Kidney (tissue), 11 donors: ENCODE results near the gene GOLGA8F. TPM values are rescaled to one million over a fixed set of nuclear protein-coding genes. Genes with fewer than 3 reads are reported as not detected.
"Not testable (repeated sequence)": the region's sequence is repeated elsewhere in the genome, so short reads cannot be mapped to it uniquely, and the experiment has no call there.

Source experiments
- DNase-seq, 5 donors: peaks; one replicate each; pipeline ENCODE4 v3.0.0-alpha.2; 2013 to 2020
- FAIRE-seq: peaks from 2 replicates; lab custom pipeline; 2012; peaks lifted over from hg19 to GRCh38; lab: Jason Lieb, UNC
- H3K27ac ChIP-seq, 2 donors: one replicate each; pipeline ENCODE4 v1.7.0; 2013; ENCODE audit warnings: low read depth in 2 of 2, low read length in 2 of 2, inconsistent platforms in 1 of 2
- H3K27me3 ChIP-seq: one replicate; pipeline ENCODE4 v1.7.1; 2013; ENCODE audit warnings: low read length, inconsistent platforms; ENCODE audit not compliant: control insufficient read depth, insufficient read depth
- H3K36me3 ChIP-seq, 3 donors: one replicate each; pipeline versions ENCODE4 v1.7.0 to v1.7.1; 2013; ENCODE audit warnings: low read length in 3 of 3, control low read depth in 1 of 3, inconsistent platforms in 1 of 3; ENCODE audit not compliant: insufficient read depth in 3 of 3, control insufficient read depth in 2 of 3
- H3K4me1 ChIP-seq, 3 donors: one replicate each; pipeline versions ENCODE4 v1.7.0 to v1.7.1; 2013; ENCODE audit warnings: low read length in 3 of 3, inconsistent platforms in 1 of 3, low read depth in 1 of 3; ENCODE audit not compliant: control insufficient read depth in 2 of 3, insufficient read depth in 2 of 3
- H3K4me3 ChIP-seq, 3 donors: one replicate each; pipeline versions ENCODE4 v1.7.0 to v1.8.1; 2013; ENCODE audit warnings: low read length in 3 of 3, control low read depth in 1 of 3, inconsistent platforms in 1 of 3
- H3K9ac ChIP-seq, 3 donors: one replicate each; pipeline versions ENCODE4 v1.7.0 to v1.7.1; 2013; ENCODE audit warnings: low read length in 3 of 3, control low read depth in 1 of 3, inconsistent platforms in 1 of 3
- H3K9me3 ChIP-seq, 3 donors: one replicate each; pipeline versions ENCODE4 v1.7.0 to v1.7.1; 2013; ENCODE audit warnings: low read length in 3 of 3, control low read depth in 1 of 3, inconsistent platforms in 1 of 3; ENCODE audit not compliant: control insufficient read depth in 2 of 3, insufficient read depth in 1 of 3
- intact Hi-C: fragments of 100-400 bp; cut with DNase I; formaldehyde crosslinking; loops from one replicate; pipeline ENCODE4 v1.11.1; 2022
- microRNA-seq: library from miRNA; unstranded; fragments of <30 nt; microRNA quantifications from one replicate; pipeline ENCODE4 v1.2.0, GENCODE V29; 2020
- polyA plus RNA-seq: library from polyadenylated mRNA; stranded (reverse); fragments of 350-450 nt; fragmentation: Illumina TruSeq; extraction: RNeasy Lipid Tissue Mini Kit (QIAGEN cat#74804); gene quantifications from one replicate; pipeline ENCODE4 v1.2.3, GENCODE V29; 2014; ENCODE audit warnings: low read depth, low replicate concordance; ENCODE audit not compliant: insufficient read depth
- total RNA-seq: library from RNA; stranded (reverse); fragmentation: NEBNext Ultra II Directional; extraction: Animal tissue kit (Norgen Biotek cat#: 25700); gene quantifications from one replicate; pipeline ENCODE4 v1.2.1, GENCODE V29; 2021
- donor health status: control.
- donor health status: control.
- donor health status: DM: yes; HTN: yes; CAD: no.
- donor health status: Normal renal cell carcinoma (clear cell type).

Gene GOLGA8F
- total and polyA plus RNA-seq, 2 donors from 2014 or later: not detected

DNA sequence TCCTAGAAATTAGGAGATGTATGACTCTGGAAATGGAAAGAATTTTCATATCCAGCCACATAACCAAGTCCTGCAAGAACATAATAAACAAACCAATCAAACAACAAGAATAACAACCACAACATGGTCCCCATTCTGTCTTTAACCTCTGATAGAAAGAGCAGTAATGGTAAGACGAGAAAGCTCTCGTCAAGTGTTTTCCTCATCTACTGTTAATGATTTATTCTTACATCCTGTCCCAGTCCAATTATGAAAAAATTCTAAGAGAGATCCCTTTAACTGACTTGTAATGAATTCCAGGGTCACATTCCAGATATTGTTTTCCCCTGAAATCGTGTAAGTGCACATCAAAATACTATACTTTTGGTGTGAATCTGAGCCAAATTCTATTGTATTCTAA lies 57.1 kb downstream of the GOLGA8F start:
- H3K9ac ChIP-seq, H3K4me1 ChIP-seq, H3K9me3 ChIP-seq, FAIRE-seq, DNase-seq, H3K4me3 ChIP-seq, H3K27ac ChIP-seq, intact Hi-C loops, H3K27me3 ChIP-seq, H3K36me3 ChIP-seq: not testable (repeated sequence)

Small RNAs within 50 kb of the gene (microRNA-seq; reads per million reads assigned to microRNA genes)
- gene MIR4509-2: not detected

Other genes with a start within 250 kb of the GOLGA8F start
- gene HERC2, start 56.5 kb upstream of the GOLGA8F start, total RNA-seq: 58.4 TPM
- gene HERC2, start 56.5 kb upstream of the GOLGA8F start, polyA plus RNA-seq: 17.9 TPM
- not detected for gene GOLGA6L24, start 20.6 kb upstream of the GOLGA8F start, total RNA-seq
- not detected for gene GOLGA6L24, start 20.6 kb upstream of the GOLGA8F start, polyA plus RNA-seq
- not detected for gene GOLGA8G, start 154.3 kb downstream of the GOLGA8F start, total RNA-seq
- not detected for gene GOLGA8G, start 154.3 kb downstream of the GOLGA8F start, polyA plus RNA-seq
- gene GOLGA6L25, start 174.9 kb downstream of the GOLGA8F start, total RNA-seq: not detected
- not detected for gene GOLGA6L25, start 174.9 kb downstream of the GOLGA8F start, polyA plus RNA-seq